ENCODE results near the gene IL27RA. TPM values are rescaled to one million over a fixed set of nuclear protein-coding genes. Genes with fewer than 3 reads are reported as not detected.

Gene IL27RA
- total RNA-seq: 2.2 and 3.2 TPM in 2 replicates

GRCh38 chr19:14031719-14032480, at the start of gene IL27RA:
Gene IL27RA (plus strand): TSS chr19:14031762. CDS start chr19:14031873, 111 bp downstream.

GRCh38 chr19:14006085-14006765, 25.3 kb upstream of the IL27RA start, which contains the start of gene RFX1:
Gene RFX1 (minus strand): TSS chr19:14006320. CDS start chr19:13993843, 12,477 bp downstream.

DNA sequence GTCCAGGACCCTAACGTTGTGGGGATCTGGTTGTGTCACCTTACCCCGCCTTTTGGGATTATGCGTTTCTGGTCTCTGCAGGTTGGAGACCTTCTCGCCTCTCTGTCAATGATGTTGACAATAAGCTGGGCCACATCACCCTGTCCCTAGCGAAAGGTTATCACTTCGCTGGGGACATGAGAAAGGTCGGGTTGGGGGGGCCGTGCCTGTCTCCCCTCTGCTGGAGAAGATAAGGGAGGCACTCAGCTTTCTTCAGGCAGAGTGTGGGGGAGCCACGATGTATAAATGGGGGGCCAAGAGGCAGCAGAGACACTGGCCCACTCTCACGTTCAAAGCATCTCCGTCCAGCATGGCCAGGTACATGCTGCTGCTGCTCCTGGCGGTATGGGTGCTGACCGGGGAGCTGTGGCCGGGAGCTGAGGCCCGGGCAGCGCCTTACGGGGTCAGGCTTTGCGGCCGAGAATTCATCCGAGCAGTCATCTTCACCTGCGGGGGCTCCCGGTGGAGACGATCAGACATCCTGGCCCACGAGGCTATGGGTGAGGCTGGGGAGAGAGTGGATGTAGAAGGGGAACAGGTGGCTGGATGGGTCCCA, 3.6 kb upstream of the IL27RA start, which contains the start of gene RLN3:
Gene RLN3 (plus strand): TSS at position 293 of the 595 bp plus-strand sequence. CDS start 57 bp downstream, at position 350.

DNA sequence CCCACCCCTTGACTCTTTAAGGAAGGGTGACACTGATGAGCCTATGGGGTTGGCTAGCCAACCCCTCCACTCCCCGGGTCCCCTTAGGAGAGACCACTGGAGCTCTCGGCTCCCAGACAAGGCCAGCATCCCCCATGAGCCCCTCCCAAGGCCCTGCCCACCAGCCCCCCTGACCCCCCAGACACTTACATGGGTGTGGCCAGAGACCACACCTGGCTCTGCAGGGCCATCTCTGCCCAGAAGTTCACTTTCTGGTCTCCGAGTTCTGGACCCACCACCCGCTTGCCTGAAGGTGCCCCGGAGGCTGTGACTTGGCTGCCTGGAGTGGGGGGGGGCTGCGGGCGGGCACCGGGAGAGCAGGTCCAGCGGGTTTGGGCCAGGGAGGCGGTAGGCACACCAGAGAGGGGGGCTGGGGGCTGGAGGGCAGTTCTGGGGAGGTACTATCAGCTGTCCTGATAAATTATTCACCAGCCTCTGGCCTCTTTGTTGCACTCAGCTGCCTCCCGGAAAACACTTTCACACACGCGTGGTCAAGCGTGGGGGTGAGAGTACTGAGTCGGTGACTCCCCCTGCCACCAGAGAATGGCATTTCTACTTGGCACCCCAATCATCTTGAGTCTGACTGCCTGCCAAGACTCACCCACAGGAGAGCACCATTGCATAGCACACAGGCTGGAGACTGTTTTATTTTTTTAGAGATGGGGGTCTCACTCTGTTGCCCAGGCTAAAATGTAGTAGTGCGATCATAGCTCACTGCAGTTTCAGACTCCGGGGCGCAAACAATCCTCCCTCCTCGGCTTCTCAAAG, 30.4 kb downstream of the IL27RA start, which contains the start of gene PALM3:
Gene PALM3 (minus strand): TSS at position 326 of the 807 bp plus-strand sequence. CDS start 96 bp downstream, at position 230.

GRCh38 chr19:14072535-14073260, 41.1 kb downstream of the IL27RA start, which contains the start of gene MISP3:
Gene MISP3 (plus strand): TSS chr19:14072786. CDS start chr19:14073310, 524 bp downstream.

GRCh38 chr19:14085309-14085995, 53.9 kb downstream of the IL27RA start, which contains the start of gene C19orf67:
Gene C19orf67 (minus strand): TSS chr19:14085783. CDS start chr19:14085627, 156 bp downstream.

GRCh38 chr19:14090509-14091080, 59.0 kb downstream of the IL27RA start, which contains the start of gene SAMD1:
Gene SAMD1 (minus strand): TSS chr19:14090751.

Other genes with a start within 250 kb of the IL27RA start
- gene ZSWIM4, start 236.3 kb upstream of the IL27RA start, total RNA-seq: 3.9 and 4.9 TPM in 2 replicates
- not detected in 2 replicates for gene NANOS3, start 154.6 kb upstream of the IL27RA start, total RNA-seq
- under 0.01 and 0.17 TPM in 2 replicates for gene BRME1, start 125.6 kb upstream of the IL27RA start, total RNA-seq
- 16.5 and 17.8 TPM in 2 replicates for gene CC2D1A, start 125.6 kb upstream of the IL27RA start, total RNA-seq
- 1.7 and 1.9 TPM in 2 replicates for gene PODNL1, start 93.3 kb upstream of the IL27RA start, total RNA-seq
- 22.2 and 27.6 TPM in 2 replicates for gene DCAF15, start 79.3 kb upstream of the IL27RA start, total RNA-seq
- gene RFX1, start 25.4 kb upstream of the IL27RA start, total RNA-seq: 4.5 and 5.0 TPM in 2 replicates
- not detected in 2 replicates for gene RLN3, start 3.6 kb upstream of the IL27RA start, total RNA-seq
- gene PALM3, start 30.3 kb downstream of the IL27RA start, total RNA-seq: 0.15 and 0.17 TPM in 2 replicates
- gene MISP3, start 41.0 kb downstream of the IL27RA start, total RNA-seq: 0.30 and 1.2 TPM in 2 replicates
- gene C19orf67, start 54.0 kb downstream of the IL27RA start, total RNA-seq: not detected in 2 replicates
- 31.4 and 33.9 TPM in 2 replicates for gene SAMD1, start 59.0 kb downstream of the IL27RA start, total RNA-seq
- gene PRKACA, start 86.0 kb downstream of the IL27RA start, total RNA-seq: 54.0 and 57.4 TPM in 2 replicates
- 53.6 and 56.5 TPM in 2 replicates for gene ASF1B, start 104.8 kb downstream of the IL27RA start, total RNA-seq
- gene ADGRL1, start 174.4 kb downstream of the IL27RA start, total RNA-seq: 0.84 and 0.89 TPM in 2 replicates

Measured in bronchus fibroblast of lung (primary cell).